ENCODE measurements around the gene SUCLA2.
"Not testable (repeated sequence)": the region's sequence is repeated elsewhere in the genome, so short reads cannot be mapped to it uniquely, and the experiment has no call there.

The SUCLA2 gene

DNA sequence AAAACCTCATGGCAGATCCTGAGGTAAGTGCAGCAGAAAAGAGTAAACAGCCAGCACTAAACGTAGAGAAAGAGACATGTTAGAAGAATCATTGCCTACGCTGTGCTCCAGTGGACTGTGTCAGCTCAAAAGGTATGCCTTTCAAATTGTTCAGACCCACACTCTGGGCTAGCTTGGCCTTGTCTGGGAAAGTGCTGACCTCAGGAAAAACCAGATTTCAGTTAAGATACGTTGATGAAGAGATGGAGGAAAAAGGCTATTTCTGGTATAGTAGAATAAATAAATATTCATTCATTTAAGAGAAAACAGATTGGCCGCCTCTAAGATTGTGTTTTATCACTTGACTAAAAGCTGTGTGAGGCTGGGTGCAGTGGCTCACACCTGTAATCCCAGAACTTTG, 9.6 kb upstream of the SUCLA2 start:
- H3K27ac ChIP-seq, result no peak overlapping the region
- TF ChIP-seq, protein P1, sequence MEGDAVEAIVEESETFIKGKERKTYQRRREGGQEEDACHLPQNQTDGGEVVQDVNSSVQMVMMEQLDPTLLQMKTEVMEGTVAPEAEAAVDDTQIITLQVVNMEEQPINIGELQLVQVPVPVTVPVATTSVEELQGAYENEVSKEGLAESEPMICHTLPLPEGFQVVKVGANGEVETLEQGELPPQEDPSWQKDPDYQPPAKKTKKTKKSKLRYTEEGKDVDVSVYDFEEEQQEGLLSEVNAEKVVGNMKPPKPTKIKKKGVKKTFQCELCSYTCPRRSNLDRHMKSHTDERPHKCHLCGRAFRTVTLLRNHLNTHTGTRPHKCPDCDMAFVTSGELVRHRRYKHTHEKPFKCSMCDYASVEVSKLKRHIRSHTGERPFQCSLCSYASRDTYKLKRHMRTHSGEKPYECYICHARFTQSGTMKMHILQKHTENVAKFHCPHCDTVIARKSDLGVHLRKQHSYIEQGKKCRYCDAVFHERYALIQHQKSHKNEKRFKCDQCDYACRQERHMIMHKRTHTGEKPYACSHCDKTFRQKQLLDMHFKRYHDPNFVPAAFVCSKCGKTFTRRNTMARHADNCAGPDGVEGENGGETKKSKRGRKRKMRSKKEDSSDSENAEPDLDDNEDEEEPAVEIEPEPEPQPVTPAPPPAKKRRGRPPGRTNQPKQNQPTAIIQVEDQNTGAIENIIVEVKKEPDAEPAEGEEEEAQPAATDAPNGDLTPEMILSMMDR (IDR thresholded peaks at IDR 0.05), result no peak
- no peak for TF ChIP-seq ZFX (IDR thresholded peaks at IDR 0.05; ENCODE audit: borderline replicate concordance)

DNA sequence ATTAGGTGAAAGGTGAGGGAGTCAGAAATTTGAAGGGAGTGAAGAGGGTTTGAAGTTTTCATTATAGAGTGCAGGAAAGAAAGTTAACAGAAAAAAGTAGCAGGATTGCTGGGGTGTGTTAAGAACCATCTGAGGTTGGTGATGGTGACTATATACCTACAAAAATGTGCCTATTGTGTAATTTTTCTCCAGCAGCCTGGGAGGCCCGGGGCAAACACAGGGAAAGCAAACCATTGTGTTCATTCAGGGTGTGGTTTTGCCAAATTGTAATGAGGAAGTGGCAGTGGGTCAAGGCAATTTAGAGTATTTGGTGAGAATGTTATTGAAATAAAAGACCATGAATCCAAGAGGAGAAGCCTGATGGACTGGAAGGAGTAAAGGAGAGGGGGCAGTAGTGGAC, 8.2 kb upstream of the SUCLA2 start:
- TF ChIP-seq, protein P1 (IDR thresholded peaks at IDR 0.05), result no peak
- no peak for TF ChIP-seq ZFX (IDR thresholded peaks at IDR 0.05; ENCODE audit: borderline replicate concordance)
- no peak overlapping the region for H3K27ac ChIP-seq

DNA sequence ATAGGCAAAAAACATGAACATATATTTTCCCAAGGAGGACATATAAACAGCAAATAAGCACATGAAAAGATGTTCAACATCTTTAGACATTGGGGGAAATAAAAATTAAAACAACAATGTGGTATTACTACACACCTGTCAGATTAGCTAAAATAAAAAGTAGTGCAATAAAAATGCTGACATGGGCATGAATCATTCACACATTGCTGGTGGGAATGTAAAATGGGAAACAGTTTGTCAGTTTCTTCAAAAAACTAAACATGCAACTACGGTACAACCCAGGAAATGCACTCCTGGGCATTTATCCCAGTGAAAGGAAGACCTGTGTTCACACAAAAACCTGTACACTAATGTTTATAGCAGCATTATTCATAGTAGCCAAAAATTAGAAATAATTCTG, 5.3 kb upstream of the SUCLA2 start:
- TF ChIP-seq, protein P1 (IDR thresholded peaks at IDR 0.05), result no peak
- TF ChIP-seq ZFX (IDR thresholded peaks at IDR 0.05; ENCODE audit: borderline replicate concordance), result no peak
- no peak overlapping the region for H3K27ac ChIP-seq

DNA sequence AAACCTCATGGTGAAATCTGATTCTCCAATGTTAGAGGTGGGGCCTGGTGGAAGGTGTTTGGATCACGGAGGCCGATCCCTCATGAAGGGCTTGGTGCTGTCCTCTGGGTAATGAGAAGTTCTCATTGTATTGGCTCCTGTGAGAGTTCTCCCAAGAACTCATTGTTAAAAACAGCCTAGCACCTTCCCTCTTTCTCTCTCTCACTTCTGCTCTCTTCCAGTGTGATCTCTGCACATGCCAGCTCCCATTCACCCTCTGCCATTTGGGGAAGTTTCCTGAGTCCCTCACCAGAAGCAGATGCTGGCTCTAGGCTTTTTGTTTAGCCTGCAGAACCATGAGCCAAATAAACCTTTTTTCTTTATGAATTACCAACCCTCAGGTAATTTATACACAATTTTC, 3.1 kb upstream of the SUCLA2 start:
- TF ChIP-seq ZFX (IDR thresholded peaks at IDR 0.05; ENCODE audit: borderline replicate concordance), result no peak
- TF ChIP-seq, protein P1 (IDR thresholded peaks at IDR 0.05), result no peak
- H3K27ac ChIP-seq, result no peak overlapping the region

DNA sequence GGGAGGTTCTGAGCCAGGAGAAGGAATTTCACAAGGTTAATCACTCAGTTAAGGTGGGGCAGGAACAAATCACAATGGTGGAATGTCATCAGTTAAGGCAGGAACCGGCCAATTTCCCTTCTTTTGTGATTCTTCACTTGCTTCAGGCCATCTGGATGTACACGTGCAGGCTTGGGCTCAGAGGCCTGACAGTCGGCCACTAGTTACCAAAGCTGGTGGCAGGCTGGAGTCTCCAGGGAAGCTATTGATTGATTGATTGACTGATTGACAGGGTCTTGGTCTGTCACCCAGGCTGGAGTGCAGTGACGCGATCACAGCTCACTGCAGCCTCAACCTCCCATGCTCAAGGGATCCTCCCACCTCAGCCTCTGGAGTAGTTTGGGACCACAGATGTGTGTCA, 926 bp upstream of the SUCLA2 start:
- not testable (repeated sequence) for H3K27ac ChIP-seq

DNA sequence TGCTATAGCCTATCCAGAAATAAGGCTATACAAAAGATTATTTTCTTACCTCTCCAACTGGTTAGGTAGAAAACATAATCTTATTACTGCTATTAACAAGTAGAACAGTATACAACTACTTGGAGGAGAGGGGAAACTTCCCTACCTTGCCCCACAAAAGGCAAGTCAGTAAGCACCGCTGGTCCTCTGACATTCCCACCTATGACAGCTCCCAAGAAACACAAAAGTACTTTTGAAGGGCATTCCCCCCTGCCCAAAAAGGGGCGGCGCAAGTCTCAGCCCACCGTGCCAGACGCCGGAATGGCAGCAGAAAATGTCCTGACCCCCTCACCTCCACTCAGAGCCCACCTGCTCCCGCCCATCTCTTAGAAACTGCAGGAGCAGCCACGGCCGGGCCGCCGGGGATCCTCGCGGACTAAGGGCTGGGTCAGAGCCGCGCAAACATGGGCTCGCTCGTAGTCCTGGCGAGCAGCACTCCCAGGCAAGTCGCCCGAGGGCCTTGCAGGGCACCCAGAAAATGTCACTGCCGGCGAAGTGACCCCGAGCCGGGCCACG, 437 bp downstream of the SUCLA2 start:
- no peak for TF ChIP-seq ZFX (IDR thresholded peaks at IDR 0.05; ENCODE audit: borderline replicate concordance)
- TF ChIP-seq, protein P1 (IDR thresholded peaks at IDR 0.05), result no peak
- peak overlapping the region; percentile 64 for H3K27ac ChIP-seq

DNA sequence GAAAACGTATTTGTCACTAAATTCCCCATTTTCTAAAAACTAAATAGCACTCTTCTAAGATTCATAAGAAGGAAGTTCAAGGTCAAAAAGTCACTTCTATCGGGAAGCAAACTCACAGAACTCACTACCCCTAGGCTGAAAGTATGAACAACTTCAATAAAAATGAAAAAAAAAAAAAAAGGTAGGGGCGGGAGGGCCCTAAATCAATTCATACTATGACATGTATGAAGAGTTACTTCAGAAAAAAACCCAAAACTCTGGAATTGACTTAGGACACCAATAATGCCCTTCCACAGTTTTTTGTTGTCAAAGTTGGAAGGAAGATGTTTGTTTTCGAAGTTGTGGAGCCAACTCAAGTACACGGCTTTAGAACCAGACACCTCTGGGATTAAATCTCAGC, 1.1 kb downstream of the SUCLA2 start:
- peak overlapping the region; percentile 64; the same call in 1 of the 2 replicates for H3K27ac ChIP-seq
- TF ChIP-seq, protein P1 (IDR thresholded peaks at IDR 0.05), result no peak
- TF ChIP-seq ZFX (IDR thresholded peaks at IDR 0.05; ENCODE audit: borderline replicate concordance), result no peak

DNA sequence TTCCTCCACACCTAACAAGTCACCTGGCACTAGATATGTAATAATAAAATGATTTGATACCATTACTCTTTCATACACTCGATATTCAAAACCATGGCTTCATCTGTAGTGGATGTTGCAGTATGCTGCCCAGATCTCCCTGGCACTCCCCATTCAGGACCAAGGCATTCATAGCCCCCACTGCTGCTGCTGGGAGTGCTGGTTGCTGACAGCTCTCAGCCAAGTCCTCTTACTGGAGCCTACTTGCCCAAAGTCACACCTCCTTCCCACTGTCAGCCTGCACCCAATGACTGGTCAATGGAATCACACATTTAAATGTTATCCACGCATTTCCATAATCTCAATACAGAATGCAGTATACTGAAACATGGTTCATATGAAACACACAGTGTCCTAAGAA, 3.7 kb downstream of the SUCLA2 start:
- TF ChIP-seq, protein P1 (IDR thresholded peaks at IDR 0.05), result no peak
- TF ChIP-seq ZFX (IDR thresholded peaks at IDR 0.05; ENCODE audit: borderline replicate concordance), result no peak
- H3K27ac ChIP-seq, result no peak overlapping the region

Data from 22Rv1 (cell line).